Ovary (tissue), 3 donors: ENCODE results near the gene NBDY.

Experiments
- CTCF ChIP-seq, 3 donors: fragments of 450-650 bp in 2 of 3; fragments of 200-600 bp in 1 of 3; IDR thresholded peaks; one replicate each; pipeline versions ENCODE4 v1.5.1 to v1.8.0; 2016 to 2022; ENCODE audit warnings: antibody characterized with exemption in 3 of 3, mild to moderate bottlenecking in 1 of 3
- EP300 ChIP-seq: sonication (generic); formaldehyde crosslinking; IDR thresholded peaks from one replicate; pipeline ENCODE4 v1.6.1; 2017; ENCODE audit warnings: antibody characterized with exemption
- POLR2A ChIP-seq: fragments of 450-650 bp; IDR thresholded peaks from one replicate; pipeline ENCODE4 v1.6.1; 2017; ENCODE audit warnings: antibody characterized with exemption, mild to moderate bottlenecking, moderate library complexity
- donor health status: DM: no; HTN: no; CAD: no.

GRCh38 chrX:56798339-56798711, 69.3 kb downstream of the NBDY start:
- TF ChIP-seq EP300 = no peak
- TF ChIP-seq CTCF (IDR thresholded peaks at IDR 0.05) = no peak
- no peak for TF ChIP-seq POLR2A
